Breast epithelium (tissue), 3 donors: ENCODE data around the gene LOXL4.

Experiments
- CTCF ChIP-seq, 3 donors: fragments of 450-650 bp; IDR thresholded peaks; one replicate each; pipeline ENCODE4 v1.5.1; 2016 to 2017; ENCODE audit warnings: antibody characterized with exemption in 3 of 3, mild to moderate bottlenecking in 3 of 3, moderate library complexity in 3 of 3
- POLR2AphosphoS5 ChIP-seq, 3 donors: sonication (generic); formaldehyde crosslinking; IDR thresholded peaks; one replicate each; pipeline ENCODE4 v1.6.1; 2017; ENCODE audit warnings: antibody characterized with exemption in 3 of 3

- TF ChIP-seq POLR2AphosphoS5 (IDR thresholded peaks at IDR 0.05): no peak
- no peak for TF ChIP-seq CTCF (IDR thresholded peaks at IDR 0.05)
These were observed 8.3 kb upstream of the LOXL4 start for GRCh38 chr10:98276311-98276710.
